ENCODE measurements around the gene FGF19.

GRCh38 chr11:69711822-69712801 lies 8.3 kb upstream of the FGF19 start:
- no peak for TF ChIP-seq CTCF (IDR thresholded peaks at IDR 0.05; ENCODE audit: low read length)
- TF ChIP-seq EZH2 (IDR thresholded peaks at IDR 0.05; ENCODE audit: borderline replicate concordance, low read length), result no peak
